GM04503 (cell line): ENCODE measurements around the gene PPP2R1B.

Experiments used
- DNase-seq: peaks from one replicate; pipeline ENCODE4 v3.0.0-alpha.2; 2012; ENCODE audit warnings: low read depth

Gene PPP2R1B

GRCh38 chr11:111748035-111748804, 18.0 kb downstream of the PPP2R1B start:
- no peak for DNase-seq

- no peak for DNase-seq
These were observed 20.3 kb downstream of the PPP2R1B start for GRCh38 chr11:111745719-111746504.

GRCh38 chr11:111743700-111744099, 22.5 kb downstream of the PPP2R1B start:
- no peak for DNase-seq

- DNase-seq = no peak
These were observed 24.4 kb downstream of the PPP2R1B start for GRCh38 chr11:111741751-111742150.

- DNase-seq = no peak
These were observed 26.9 kb downstream of the PPP2R1B start for GRCh38 chr11:111739299-111739698.

- no peak for DNase-seq
These were observed 28.6 kb downstream of the PPP2R1B start for GRCh38 chr11:111737444-111738210.

- DNase-seq = no peak
These were observed 29.4 kb downstream of the PPP2R1B start for GRCh38 chr11:111736621-111737443.

GRCh38 chr11:111736181-111736590, 30.0 kb downstream of the PPP2R1B start:
- peak; percentile 64 for DNase-seq

GRCh38 chr11:111735262-111736116, 30.7 kb downstream of the PPP2R1B start:
- peak; percentile 94 for DNase-seq

GRCh38 chr11:111734954-111735261, 31.3 kb downstream of the PPP2R1B start:
- DNase-seq = no peak

GRCh38 chr11:111734101-111734953, 31.9 kb downstream of the PPP2R1B start:
- no peak for DNase-seq

GRCh38 chr11:111733611-111734088, 32.5 kb downstream of the PPP2R1B start:
- DNase-seq = no peak

GRCh38 chr11:111733016-111733415, 33.2 kb downstream of the PPP2R1B start:
- DNase-seq = peak; percentile 53

GRCh38 chr11:111731821-111732220, 34.4 kb downstream of the PPP2R1B start:
- DNase-seq = no peak

GRCh38 chr11:111730871-111731591, 35.2 kb downstream of the PPP2R1B start:
- DNase-seq = no peak

- DNase-seq = no peak
These were observed 36.3 kb downstream of the PPP2R1B start for GRCh38 chr11:111729831-111730311.

- no peak for DNase-seq
These were observed 36.9 kb downstream of the PPP2R1B start for GRCh38 chr11:111729071-111729830.

GRCh38 chr11:111727431-111727830, 38.8 kb downstream of the PPP2R1B start:
- DNase-seq = no peak
